ENCODE results near the gene NUDCD3. TPM values are rescaled to one million over a fixed set of nuclear protein-coding genes. Genes with fewer than 3 reads are reported as not detected.

Gene NUDCD3
- total and polyA plus RNA-seq, 4 experiments from 2014 or later: 55.2 to 108 (median 80.9) TPM

DNA sequence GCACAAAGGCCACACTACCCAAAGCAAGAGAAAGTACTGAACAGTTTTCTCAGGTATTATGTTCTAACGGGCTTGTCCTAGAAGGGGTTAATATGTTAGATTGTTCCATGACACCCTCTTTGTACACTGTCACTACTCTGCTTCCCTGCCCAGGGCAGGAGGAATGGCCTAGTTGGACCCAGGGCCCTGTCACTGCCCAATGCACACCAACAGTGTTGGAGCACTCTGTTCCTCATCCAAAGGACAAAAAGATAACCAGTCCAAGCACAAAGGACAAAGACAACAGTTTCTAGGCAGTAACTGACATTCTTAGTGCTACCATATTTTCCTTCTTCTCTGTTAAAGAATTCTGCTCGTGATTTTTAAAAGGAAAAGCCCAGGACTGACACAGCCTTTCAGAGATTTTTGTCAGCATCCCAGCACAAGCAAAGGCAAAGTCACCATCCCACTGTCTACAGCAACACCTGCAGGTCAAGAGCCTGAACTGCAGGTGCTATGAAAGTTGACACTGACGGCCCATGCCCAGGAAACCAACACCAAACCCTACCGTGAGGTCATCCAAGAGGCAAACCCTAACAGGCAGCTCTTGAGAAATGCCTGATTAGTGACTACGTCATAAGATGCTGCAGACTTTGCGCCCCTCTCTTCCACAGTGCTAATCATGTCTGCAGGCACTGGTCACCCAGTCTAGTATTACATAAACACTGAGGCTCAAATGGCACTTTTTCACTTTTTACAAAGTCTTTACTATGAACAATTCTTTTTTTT is 13.2 kb downstream of the NUDCD3 start:
- Histone ChIP-seq H3K36me3 (ENCODE audit: insufficient read depth, low read length) (peaks cover 38% of the 10 kb centered on the region), H3K27ac (ENCODE audit: low read depth, low read length) (no peak overlapping the region), H3K27me3 (ENCODE audit: insufficient read depth, low read length) (no peaks in the 10 kb centered on the region), H3K9me3 (ENCODE audit: control insufficient read depth in 1 of 2, low read length in 2 of 2) (no peaks in the 10 kb centered on the region), H3K4me1 (ENCODE audit: insufficient read depth, low read length) (peaks cover 20% of the 10 kb centered on the region), H3K4me3 (ENCODE audit: low read length in 2 of 2) (no peak overlapping the region)
- H3K36me3 Mint-ChIP-seq: peaks cover 60 to 80% of the 10 kb centered on the region in 2 donors
- DNase-seq: peak; percentile 68 to 72 (median 69)
- no peaks in the 10 kb centered on the region for H3K27me3 Mint-ChIP-seq
- peaks cover 27 to 58% (median 36%) of the 10 kb centered on the region in 4 donors for H3K4me1 Mint-ChIP-seq
- peaks cover 0 to 2% (median under 1%) of the 10 kb centered on the region in 8 donors for H3K9me3 Mint-ChIP-seq
- intact Hi-C loops (cut with micrococcal nuclease): loop anchor here (1.0 to 5.0 kb wide), 3 partner anchors 236 to 455 kb away; no protein-coding TSS in a partner anchor
- H3K27ac Mint-ChIP-seq: peak overlapping the region in 5 of 7 donors; percentile 15 to 81 (median 70)
- H3K4me3 Mint-ChIP-seq: peak overlapping the region in 1 of 8 donors; percentile 46
- CTCF ChIA-PET (ENCODE audit: partially characterized antibody): interaction anchor here (0.6 to 1.8 kb wide), 6 partner anchors 9 to 276 kb away, joined by 3 to 7 read pairs (median 3); partner anchors contain the start of genes NUDCD3 and YKT6
- POLR2A ChIA-PET (ENCODE audit: partially characterized antibody): no interaction called here

- POLR2A ChIA-PET (ENCODE audit: partially characterized antibody): interaction anchor here (1.7 kb wide), 1 partner anchor 14 kb away, joined by 7 read pairs; the partner anchor contains the start of gene NUDCD3
- CTCF ChIA-PET (ENCODE audit: partially characterized antibody): interaction anchor here (0.9 to 2.7 kb wide), 6 partner anchors 12 to 235 kb away, joined by 3 to 17 read pairs (median 6); partner anchors contain the start of gene NUDCD3
- Histone ChIP-seq H3K27ac (ENCODE audit: low read depth, low read length) (no peak overlapping the region), H3K27me3 (ENCODE audit: insufficient read depth, low read length) (no peaks in the 10 kb centered on the region), H3K4me1 (ENCODE audit: insufficient read depth, low read length) (peaks cover 27% of the 10 kb centered on the region), H3K9me3 (ENCODE audit: control insufficient read depth in 1 of 2, low read length in 2 of 2) (no peaks in the 10 kb centered on the region), H3K36me3 (ENCODE audit: insufficient read depth, low read length) (peaks cover 33% of the 10 kb centered on the region), H3K4me3 (ENCODE audit: low read length in 2 of 2) (no peak overlapping the region)
- intact Hi-C loops (cut with micrococcal nuclease): loop anchor here (2.0 to 5.0 kb wide), 2 partner anchors 404 to 454 kb away; no protein-coding TSS in a partner anchor
- no peak for DNase-seq
- Mint-ChIP-seq H3K36me3 (peaks cover 62 to 78% of the 10 kb centered on the region in 2 donors), H3K4me1 (peaks cover 28 to 61% (median 41%) of the 10 kb centered on the region in 4 donors), H3K9me3 (no peaks in the 10 kb centered on the region), H3K27ac (peak overlapping the region in 4 of 7 donors; percentile 22 to 69 (median 40)), H3K27me3 (no peaks in the 10 kb centered on the region), H3K4me3 (no peak overlapping the region)
Observed at GRCh38 chr7:44476313-44476712, 14.1 kb downstream of the NUDCD3 start.

GRCh38 chr7:44473295-44473694 is 17.2 kb downstream of the NUDCD3 start:
- no peaks in the 10 kb centered on the region for H3K9me3 Mint-ChIP-seq
- DNase-seq: no peak
- Histone ChIP-seq H3K27ac (ENCODE audit: low read depth, low read length) (no peak overlapping the region), H3K36me3 (ENCODE audit: insufficient read depth, low read length) (peaks cover 25% of the 10 kb centered on the region), H3K27me3 (ENCODE audit: insufficient read depth, low read length) (no peaks in the 10 kb centered on the region), H3K9me3 (ENCODE audit: control insufficient read depth in 1 of 2, low read length in 2 of 2) (no peaks in the 10 kb centered on the region), H3K4me1 (ENCODE audit: insufficient read depth, low read length) (peaks cover 30% of the 10 kb centered on the region), H3K4me3 (ENCODE audit: low read length in 2 of 2) (no peak overlapping the region)
- intact Hi-C loops (cut with micrococcal nuclease): no loop called here
- no peak overlapping the region for H3K27ac Mint-ChIP-seq
- peaks cover 59 to 80% of the 10 kb centered on the region in 2 donors for H3K36me3 Mint-ChIP-seq
- H3K4me3 Mint-ChIP-seq: peak overlapping the region in 1 of 8 donors; percentile 26
- ChIA-PET POLR2A (ENCODE audit: partially characterized antibody) (interaction anchor here (1.8 kb wide), 1 partner anchor 16 kb away, joined by 4 read pairs; no protein-coding TSS in a partner anchor), CTCF (ENCODE audit: partially characterized antibody) (no interaction called here)
- H3K27me3 Mint-ChIP-seq: no peaks in the 10 kb centered on the region
- peaks cover 38 to 71% (median 54%) of the 10 kb centered on the region in 4 donors for H3K4me1 Mint-ChIP-seq

GRCh38 chr7:44472843-44473242 is 17.6 kb downstream of the NUDCD3 start:
- H3K27me3 ChIP-seq (ENCODE audit: insufficient read depth, low read length): no peaks in the 10 kb centered on the region
- peaks cover 63 to 82% of the 10 kb centered on the region in 2 donors for H3K36me3 Mint-ChIP-seq
- H3K27me3 Mint-ChIP-seq: no peaks in the 10 kb centered on the region
- H3K4me1 Mint-ChIP-seq: peaks cover 38 to 73% (median 56%) of the 10 kb centered on the region in 4 donors
- ChIA-PET POLR2A (ENCODE audit: partially characterized antibody) (interaction anchor here (1.8 kb wide), 1 partner anchor 17 kb away, joined by 4 read pairs; no protein-coding TSS in a partner anchor), CTCF (ENCODE audit: partially characterized antibody) (no interaction called here)
- intact Hi-C loops (cut with micrococcal nuclease): no loop called here
- H3K9me3 ChIP-seq (ENCODE audit: control insufficient read depth in 1 of 2, low read length in 2 of 2): no peaks in the 10 kb centered on the region
- no peak overlapping the region for H3K27ac ChIP-seq (ENCODE audit: low read depth, low read length)
- H3K4me3 Mint-ChIP-seq: peak overlapping the region in 1 of 8 donors; percentile 26
- peaks cover 30% of the 10 kb centered on the region for H3K4me1 ChIP-seq (ENCODE audit: insufficient read depth, low read length)
- no peaks in the 10 kb centered on the region for H3K9me3 Mint-ChIP-seq
- H3K4me3 ChIP-seq (ENCODE audit: low read length in 2 of 2): no peak overlapping the region
- DNase-seq: no peak
- H3K36me3 ChIP-seq (ENCODE audit: insufficient read depth, low read length): peaks cover 25% of the 10 kb centered on the region
- peak overlapping the region in 1 of 7 donors; percentile 5 for H3K27ac Mint-ChIP-seq

- Histone ChIP-seq H3K4me1 (ENCODE audit: insufficient read depth, low read length) (peaks cover 25% of the 10 kb centered on the region), H3K27ac (ENCODE audit: low read depth, low read length) (no peak overlapping the region), H3K27me3 (ENCODE audit: insufficient read depth, low read length) (no peaks in the 10 kb centered on the region), H3K36me3 (ENCODE audit: insufficient read depth, low read length) (peaks cover 28% of the 10 kb centered on the region), H3K4me3 (ENCODE audit: low read length in 2 of 2) (no peak overlapping the region), H3K9me3 (ENCODE audit: control insufficient read depth in 1 of 2, low read length in 2 of 2) (no peaks in the 10 kb centered on the region)
- POLR2A ChIA-PET (ENCODE audit: partially characterized antibody): no interaction called here
- intact Hi-C loops (cut with micrococcal nuclease): no loop called here
- Mint-ChIP-seq H3K36me3 (peaks cover 67 to 84% of the 10 kb centered on the region in 2 donors), H3K4me3 (no peak overlapping the region), H3K9me3 (no peaks in the 10 kb centered on the region), H3K4me1 (peaks cover 37 to 73% (median 55%) of the 10 kb centered on the region in 4 donors), H3K27ac (peak overlapping the region in 2 of 7 donors; percentile 8 to 82), H3K27me3 (no peaks in the 10 kb centered on the region)
- CTCF ChIA-PET (ENCODE audit: partially characterized antibody): no interaction called here
- DNase-seq: no peak
Observed at GRCh38 chr7:44471850-44472249, 18.6 kb downstream of the NUDCD3 start.

- ChIA-PET POLR2A (ENCODE audit: partially characterized antibody) (interaction anchor here (1.8 kb wide), 1 partner anchor 19 kb away, joined by 4 read pairs; the partner anchor contains the start of gene NUDCD3), CTCF (ENCODE audit: partially characterized antibody) (no interaction called here)
- H3K27me3 Mint-ChIP-seq: no peaks in the 10 kb centered on the region
- H3K4me3 Mint-ChIP-seq: no peak overlapping the region
- H3K36me3 Mint-ChIP-seq: peaks cover 64 to 80% of the 10 kb centered on the region in 2 donors
- H3K9me3 Mint-ChIP-seq: no peaks in the 10 kb centered on the region
- intact Hi-C loops (cut with micrococcal nuclease): no loop called here
- H3K4me3 ChIP-seq (ENCODE audit: low read length in 2 of 2): no peak overlapping the region
- peak overlapping the region in 1 of 7 donors; percentile 39 for H3K27ac Mint-ChIP-seq
- peaks cover 28% of the 10 kb centered on the region for H3K36me3 ChIP-seq (ENCODE audit: insufficient read depth, low read length)
- H3K4me1 Mint-ChIP-seq: peaks cover 37 to 72% (median 54%) of the 10 kb centered on the region in 4 donors
- H3K4me1 ChIP-seq (ENCODE audit: insufficient read depth, low read length): peaks cover 27% of the 10 kb centered on the region
- H3K9me3 ChIP-seq (ENCODE audit: control insufficient read depth in 1 of 2, low read length in 2 of 2): no peaks in the 10 kb centered on the region
- H3K27ac ChIP-seq (ENCODE audit: low read depth, low read length): no peak overlapping the region
- H3K27me3 ChIP-seq (ENCODE audit: insufficient read depth, low read length): no peaks in the 10 kb centered on the region
- DNase-seq: no peak
Observed at GRCh38 chr7:44471436-44471835, 19.0 kb downstream of the NUDCD3 start.

DNA sequence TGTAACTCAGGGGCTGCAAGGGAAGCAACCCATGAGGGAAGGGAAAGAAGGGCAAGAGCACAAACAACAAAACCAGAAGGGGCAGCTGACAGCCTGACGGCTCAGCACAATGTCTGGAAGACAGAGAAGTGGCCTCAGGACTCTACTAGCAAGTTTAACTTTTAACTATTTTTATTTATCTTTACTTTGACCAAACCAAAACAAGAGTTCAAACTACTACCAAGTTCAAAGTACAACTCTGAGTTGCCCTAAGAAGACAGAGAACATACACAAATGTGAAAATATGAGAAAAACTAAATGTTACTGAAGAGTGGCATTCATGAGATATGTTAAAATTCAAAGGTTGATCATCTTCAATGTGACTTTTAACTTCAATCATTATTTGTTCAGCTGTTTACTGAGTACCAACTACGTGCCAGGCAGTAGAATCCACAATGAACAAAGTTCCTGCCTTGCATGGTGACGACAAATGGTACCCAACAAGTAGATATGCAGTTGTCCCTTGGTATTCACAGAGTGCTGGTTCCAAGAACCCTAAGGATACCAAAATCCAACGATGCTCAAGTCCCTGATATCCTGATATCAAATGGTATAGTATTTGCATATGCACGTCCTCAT is 19.7 kb downstream of the NUDCD3 start:
- peaks cover 37 to 76% (median 56%) of the 10 kb centered on the region in 4 donors for H3K4me1 Mint-ChIP-seq

More for the DNA sequence above, 19.7 kb downstream of the NUDCD3 start:
- Mint-ChIP-seq H3K27me3 (no peaks in the 10 kb centered on the region), H3K4me3 (no peak overlapping the region), H3K36me3 (peaks cover 59 to 78% of the 10 kb centered on the region in 2 donors), H3K27ac (no peak overlapping the region), H3K9me3 (no peaks in the 10 kb centered on the region)
- no peaks in the 10 kb centered on the region for H3K9me3 ChIP-seq (ENCODE audit: control insufficient read depth in 1 of 2, low read length in 2 of 2)
- intact Hi-C loops (cut with micrococcal nuclease): no loop called here
- no peak overlapping the region for H3K27ac ChIP-seq (ENCODE audit: low read depth, low read length)
- DNase-seq: no peak
- no peak overlapping the region for H3K4me3 ChIP-seq (ENCODE audit: low read length in 2 of 2)
- POLR2A ChIA-PET (ENCODE audit: partially characterized antibody): interaction anchor here (1.8 kb wide), 1 partner anchor 20 kb away, joined by 4 read pairs; the partner anchor contains the start of gene NUDCD3
- peaks cover 33% of the 10 kb centered on the region for H3K4me1 ChIP-seq (ENCODE audit: insufficient read depth, low read length)
- H3K27me3 ChIP-seq (ENCODE audit: insufficient read depth, low read length): no peaks in the 10 kb centered on the region
- CTCF ChIA-PET (ENCODE audit: partially characterized antibody): no interaction called here
- H3K36me3 ChIP-seq (ENCODE audit: insufficient read depth, low read length): peaks cover 29% of the 10 kb centered on the region
